Lung (tissue), 12 donors: Measurements from ENCODE around the gene C1orf167. TPM values are rescaled to one million over a fixed set of nuclear protein-coding genes. Genes with fewer than 3 reads are reported as not detected.

Experiments used
- ATAC-seq: fragments of 200-7000 bp; cut with Tn5 transposase; one replicate; pipeline ENCODE4 v1.9.1; 2020; ENCODE audit warnings: moderate number of reproducible peaks; ENCODE audit not compliant: insufficient read depth, low FRiP score
- DNase-seq, 3 donors: peaks; one replicate each; pipeline ENCODE4 v3.0.0-alpha.2; 2013 to 2017
- H3K27ac ChIP-seq, 2 donors: one replicate each; pipeline ENCODE4 v1.5.1; 2013; ENCODE audit warnings: mild to moderate bottlenecking in 2 of 2, moderate library complexity in 2 of 2, control low read depth in 1 of 2, inconsistent platforms in 1 of 2, low read depth in 1 of 2, low read length in 1 of 2
- H3K27me3 ChIP-seq, 3 donors: one replicate each; pipeline ENCODE4 v1.5.1; 2013; ENCODE audit warnings: low read length in 2 of 3; ENCODE audit not compliant: control insufficient read depth in 3 of 3, insufficient read depth in 3 of 3
- H3K36me3 ChIP-seq, 4 donors: one replicate each; pipeline ENCODE4 v1.5.1; 2013; ENCODE audit warnings: low read length in 4 of 4, mild to moderate bottlenecking in 1 of 4, moderate library complexity in 1 of 4; ENCODE audit not compliant: control insufficient read depth in 4 of 4, insufficient read depth in 4 of 4
- H3K4me1 ChIP-seq, 5 donors: one replicate each; pipeline ENCODE4 v1.5.1; 2013; ENCODE audit warnings: low read length in 5 of 5, mild to moderate bottlenecking in 2 of 5, moderate library complexity in 1 of 5; ENCODE audit not compliant: control insufficient read depth in 5 of 5, insufficient read depth in 5 of 5
- H3K4me3 ChIP-seq: one replicate; pipeline ENCODE4 v1.5.1; 2013; ENCODE audit warnings: mild to moderate bottlenecking, control low read depth, moderate library complexity
- H3K9ac ChIP-seq, 2 donors: one replicate each; pipeline ENCODE4 v1.5.1; 2013; ENCODE audit warnings: low read length in 2 of 2, control low read depth in 1 of 2; ENCODE audit not compliant: insufficient read depth in 1 of 2
- H3K9me3 ChIP-seq, 4 donors: one replicate each; pipeline ENCODE4 v1.5.1; 2013; ENCODE audit warnings: low read length in 3 of 4, mild to moderate bottlenecking in 1 of 4, moderate library complexity in 1 of 4; ENCODE audit not compliant: control insufficient read depth in 4 of 4, insufficient read depth in 3 of 4
- CTCF ChIP-seq: IDR thresholded peaks from 2 replicates; pipeline ENCODE4 v1.5.1; 2012; ENCODE audit warnings: mild to moderate bottlenecking; ENCODE audit errors: control extremely low read depth, extremely low read depth
- WGBS, 2 donors: extraction: QIAGEN DNeasy Blood & Tissue Kit; methylation state at CpG; one replicate each; pipeline ENCODE4 v1.1.7; 2013; 5-methylcytosine and 5-hydroxymethylcytosine counted together
- polyA plus RNA-seq, 2 donors: library from polyadenylated mRNA; stranded (reverse); fragments of 200-250 nt; gene quantifications; one replicate each; pipeline ENCODE4 v1.2.1, GENCODE V29; 2013
- total RNA-seq, 2 donors: library from RNA; depleted of rRNA in 1 of 2; stranded (reverse); fragments of >200 nt in 1 of 2; gene quantifications; one replicate each; pipeline ENCODE4 v1.2.1, GENCODE V29; 2014 to 2021
- donor health status: control.
- donor health status: control.
- donor health status: Bipolar disorder and iron deficiency.
- donor health status: healthy.
- donor health status: DM: yes; HTN: yes; CAD: no.

C1orf167 gene
- total and polyA plus RNA-seq, 4 donors = 0.91 to 11.3 (median 9.1) TPM

GRCh38 chr1:11751087-11751486, 10.9 kb upstream of the C1orf167 start:
- H3K27ac ChIP-seq = no peak overlapping the region
- H3K27me3 ChIP-seq = no peaks in the 10 kb centered on the region
- TF ChIP-seq CTCF = no peak
- no peaks in the 10 kb centered on the region for H3K4me1 ChIP-seq
- DNase-seq (no peak), ATAC-seq (no peak)
- WGBS, 2 donors = 90 to 92% methylated on average over 9 of the region's 9 CpGs
- H3K36me3 ChIP-seq = peaks cover 0 to 41% (median 4%) of the 10 kb centered on the region in 4 donors
- no peak overlapping the region for H3K9ac ChIP-seq
- H3K9me3 ChIP-seq = no peaks in the 10 kb centered on the region
- no peak overlapping the region for H3K4me3 ChIP-seq

- Histone ChIP-seq H3K27me3 (no peaks in the 10 kb centered on the region), H3K9me3 (no peaks in the 10 kb centered on the region), H3K9ac (no peak overlapping the region), H3K4me1 (no peaks in the 10 kb centered on the region), H3K36me3 (peaks cover 0 to 33% (median 2%) of the 10 kb centered on the region in 4 donors), H3K4me3 (no peak overlapping the region), H3K27ac (no peak overlapping the region)
- ATAC-seq (no peak), DNase-seq (no peak)
- TF ChIP-seq CTCF = no peak
- WGBS, 2 donors = 58 to 66% methylated on average over 15 to 17 of the region's 17 CpGs
These were observed 9.5 kb upstream of the C1orf167 start for GRCh38 chr1:11752359-11753088.

- no peak for TF ChIP-seq CTCF
- Histone ChIP-seq H3K27me3 (no peaks in the 10 kb centered on the region), H3K9me3 (no peaks in the 10 kb centered on the region), H3K4me3 (no peak overlapping the region), H3K4me1 (no peaks in the 10 kb centered on the region), H3K27ac (no peak overlapping the region), H3K9ac (no peak overlapping the region), H3K36me3 (peaks cover 0 to 22% (median under 1%) of the 10 kb centered on the region in 4 donors)
- DNase-seq = no peak
- 68 to 76% methylated on average over 7 of the region's 7 CpGs for WGBS, 2 donors
- ATAC-seq = no peak
These were observed 8.3 kb upstream of the C1orf167 start for GRCh38 chr1:11753555-11754208.
